K562 (cell line): Measurements from ENCODE around the gene PLXNA2. TPM values are rescaled to one million over a fixed set of nuclear protein-coding genes. Genes with fewer than 3 reads are reported as not detected.

Experiments used
- E2F3 ChIP-seq: fragments of 250-450 bp; sonication (Bioruptor Pico); IDR thresholded peaks from 2 replicates; pipeline ENCODE4 v1.4.0; 2020; ENCODE audit warnings: mild to moderate bottlenecking
- ESRRA ChIP-seq: fragments of 450-650 bp; IDR thresholded peaks from 2 replicates; pipeline ENCODE4 v1.6.1; 2014; ENCODE audit warnings: low read depth, mild to moderate bottlenecking, moderate library complexity, borderline replicate concordance
- HDAC1 ChIP-seq, 2 experiments: fragments of 450-650 bp; IDR thresholded peaks; 2 replicates each; pipeline ENCODE4 v1.6.1; 2016 to 2017; ENCODE audit warnings: inconsistent platforms in 1 of 2, mild to moderate bottlenecking in 1 of 2, moderate library complexity in 1 of 2
- HDAC8 ChIP-seq: fragments of 450-650 bp; IDR thresholded peaks from 2 replicates; pipeline ENCODE4 v1.6.1; 2016; ENCODE audit warnings: mild to moderate bottlenecking, missing genetic modification characterization, moderate library complexity, missing compliant biosample characterization
- HNRNPK ChIP-seq: fragments of 200-400 bp; formaldehyde crosslinking; IDR thresholded peaks from one replicate; pipeline ENCODE4 v1.6.1; 2018; ENCODE audit warnings: mild to moderate bottlenecking, low read depth, low read length; ENCODE audit not compliant: poor library complexity, severe bottlenecking
- KAT2B ChIP-seq: IDR thresholded peaks from one replicate; pipeline ENCODE4 v1.6.1; 2012; ENCODE audit warnings: low read depth, mild to moderate bottlenecking, control low read depth, inconsistent platforms, low read length, moderate library complexity
- MAX ChIP-seq: sonication (generic); formaldehyde crosslinking; IDR thresholded peaks from 2 replicates; pipeline ENCODE4 v1.9.0; 2022; ENCODE audit warnings: mild to moderate bottlenecking, missing genetic modification reagents
- MLX ChIP-seq, 2 experiments: fragments of 450-650 bp in 1 of 2; sonication (generic) in 1 of 2; formaldehyde crosslinking; conservative IDR thresholded peaks; 2 replicates each; pipeline versions ENCODE4 v1.4.0 to v1.8.1; 2020 to 2022; ENCODE audit warnings: mild to moderate bottlenecking in 1 of 2, missing genetic modification reagents in 1 of 2
- NFE2 ChIP-seq: IDR thresholded peaks from 2 replicates; pipeline ENCODE4 v1.6.1; 2014; ENCODE audit warnings: antibody characterized with exemption, low read depth
- VEZF1 ChIP-seq: fragments of 200-800 bp; sonication (Bioruptor generic); IDR thresholded peaks from 2 replicates; pipeline ENCODE4 v1.6.1; 2017; ENCODE audit warnings: missing genetic modification characterization, missing compliant biosample characterization
- ZFP30 ChIP-seq: fragments of 250-450 bp; sonication (Bioruptor Pico); IDR thresholded peaks from 2 replicates; pipeline ENCODE4 v1.8.0; 2022; ENCODE audit warnings: moderate library complexity, mild to moderate bottlenecking, inconsistent platforms, borderline replicate concordance
- ZNF407 ChIP-seq: fragments of 450-650 bp; IDR thresholded peaks from 2 replicates; pipeline ENCODE4 v1.6.1; 2016; ENCODE audit warnings: low read depth
- ZNF696 ChIP-seq: fragments of 250-450 bp; sonication (Bioruptor Pico); conservative IDR thresholded peaks from 2 replicates; pipeline ENCODE4 v1.4.0; 2020; ENCODE audit warnings: mild to moderate bottlenecking, moderate library complexity
- ZNF717 ChIP-seq: fragments of 250-450 bp; sonication (Bioruptor Pico); IDR thresholded peaks from 2 replicates; pipeline ENCODE4 v1.5.0; 2021
- polyA plus RNA-seq, 8 experiments: library from polyadenylated mRNA; depleted of rRNA in 4 of 8; stranded (reverse) in 5 of 8; unstranded in 3 of 8; fragments of >200 nt; fragmentation: Nextera tagmentation in 2 of 8; fragmentation: Illumina TruSeq in 1 of 8; extraction: Ambion mirVana in 2 of 8; extraction: Trizol in 1 of 8; gene quantifications; 2 replicates each; pipeline versions ENCODE4 v1.2.1 to v1.2.3, GENCODE V29; 2011 to 2014; ENCODE audit warnings: inconsistent platforms in 1 of 8, missing spikeins in 1 of 8
- total RNA-seq, 7 experiments: library from RNA; depleted of rRNA in 6 of 7; stranded (reverse); fragments of >200 nt in 6 of 7; fragmentation: Illumina TruSeq in 2 of 7; extraction: Trizol in 2 of 7; gene quantifications; 2 replicates each; pipeline versions ENCODE4 v1.2.1 to v1.2.3, GENCODE V29; 2011 to 2021; ENCODE audit warnings: low replicate concordance in 1 of 7

Gene PLXNA2
- total and polyA plus RNA-seq, 9 of the 15 experiments (the other 6 are each of a cell fraction or from before 2014, with no cell fraction given), result 0.01 to 1.3 (median 0.32) TPM

DNA sequence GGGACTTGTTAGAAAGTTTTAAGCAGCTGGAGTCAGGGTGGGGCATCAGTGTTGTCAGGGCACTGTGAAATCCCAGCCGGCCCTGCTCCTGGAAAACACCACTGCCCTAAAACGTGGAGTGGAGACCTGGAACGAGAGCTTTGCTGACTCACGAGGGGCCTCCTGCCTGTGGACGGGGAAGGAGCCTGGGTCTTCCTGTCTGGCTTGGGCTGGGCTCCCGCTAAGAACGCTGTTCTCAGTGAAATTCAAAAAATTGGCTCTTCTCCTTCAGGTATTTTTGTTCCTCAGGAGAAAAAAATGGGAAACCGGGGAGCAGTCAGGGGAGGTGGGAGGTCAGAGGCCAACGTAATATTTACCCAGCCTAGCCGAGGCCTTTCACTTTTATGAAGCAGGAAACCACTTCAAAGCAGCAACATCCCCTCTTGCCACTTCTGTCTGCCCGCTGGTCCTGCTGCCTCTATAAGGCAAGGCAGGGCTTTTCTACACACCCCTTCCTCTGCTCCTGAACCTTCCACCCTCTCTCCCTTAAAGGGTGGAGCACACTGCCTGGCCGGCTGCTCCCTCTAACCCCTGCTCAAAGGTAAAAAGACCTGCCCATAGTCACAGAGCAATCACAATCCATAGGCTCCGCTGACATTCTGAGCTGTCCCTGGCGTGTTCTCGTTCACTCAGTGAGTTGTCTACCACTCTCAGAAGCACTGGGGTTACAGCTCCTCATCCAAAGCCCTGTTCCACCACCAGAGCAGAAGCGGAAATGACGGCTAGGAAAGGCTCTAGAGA, 8.0 kb downstream of the PLXNA2 start (continued):
- TF ChIP-seq ZNF407 (no peak), KAT2B (no peak), ZFP30 (CRISPR knock-in tag) (no peak), HDAC1 (IDR thresholded peaks at IDR 0.05) (0 out of 4 replicates have a peak, but pooled peaks of 1 of the 2 experiments have one; percentile 15), ZNF717 (CRISPR knock-in tag) (no peak), MAX (CRISPR knock-in tag) (no peak), ESRRA (no peak), MLX (CRISPR knock-in tag; conservative IDR thresholded peaks at IDR 0.05) (no peak), HNRNPK (no peak), NFE2 (peak; percentile 92), VEZF1 (CRISPR knock-in tag) (no peak), HDAC8 (tag) (no peak), E2F3 (0 out of 2 replicates have a peak, but pooled peaks have one; percentile 47), ZNF696 (CRISPR knock-in tag) (no peak)
